GM19351 (cell line): Measurements from ENCODE around the gene MED8.
"Not testable (repeated sequence)": the region's sequence is repeated elsewhere in the genome, so short reads cannot be mapped to it uniquely, and the experiment has no call there.

Experiments
- ATAC-seq: cut with Tn5 transposase; IDR thresholded peaks from one replicate; pipeline ENCODE4 v1.9.1; 2021; ENCODE audit warnings: mild to moderate bottlenecking, moderate library complexity; ENCODE audit not compliant: unreplicated experiment

MED8 gene

DNA sequence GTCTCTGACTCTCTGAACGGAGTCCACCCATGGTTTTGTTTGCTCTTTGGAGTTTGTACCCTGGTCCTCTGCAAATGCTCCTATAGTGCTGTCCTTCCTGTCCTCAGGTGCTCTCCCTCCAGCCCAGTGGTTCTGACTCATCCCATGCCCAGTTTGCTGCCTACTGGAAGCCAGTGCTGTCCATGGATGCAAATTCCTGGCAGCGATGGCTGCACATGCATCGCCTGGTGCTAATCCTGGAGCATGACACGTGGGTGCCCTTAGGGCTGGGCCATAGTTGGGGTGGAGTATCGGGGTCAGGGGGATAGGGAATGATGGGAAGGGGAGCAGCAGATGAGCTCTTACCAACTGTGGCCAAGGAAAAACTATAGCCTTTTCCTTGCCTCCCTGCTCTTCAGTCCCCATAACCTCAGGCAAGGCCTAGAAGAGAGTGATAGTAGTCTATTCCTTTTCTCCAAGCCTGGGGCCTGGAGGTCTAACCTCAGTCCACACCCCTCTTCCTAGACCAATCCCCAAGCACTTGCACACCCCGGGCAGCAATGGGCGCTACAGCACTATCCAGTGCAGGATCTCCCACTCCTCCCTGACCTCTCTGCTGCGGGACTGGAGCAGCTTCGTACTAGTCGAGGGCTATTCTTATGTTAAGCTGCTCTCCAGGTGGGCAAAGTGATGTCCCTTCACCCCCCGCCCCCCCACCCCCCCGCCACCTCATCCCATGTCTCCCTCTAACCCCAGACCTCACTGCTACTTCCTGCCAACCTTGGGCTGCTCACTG is 32.6 kb upstream of the MED8 start:
- no peak for ATAC-seq

GRCh38 chr1:43421396-43421795 is 31.8 kb upstream of the MED8 start:
- ATAC-seq, result no peak

GRCh38 chr1:43420874-43421273 is 31.3 kb upstream of the MED8 start:
- no peak for ATAC-seq

GRCh38 chr1:43419627-43420425 is 30.2 kb upstream of the MED8 start:
- ATAC-seq, result no peak

GRCh38 chr1:43418858-43419257 is 29.3 kb upstream of the MED8 start:
- ATAC-seq, result no peak

DNA sequence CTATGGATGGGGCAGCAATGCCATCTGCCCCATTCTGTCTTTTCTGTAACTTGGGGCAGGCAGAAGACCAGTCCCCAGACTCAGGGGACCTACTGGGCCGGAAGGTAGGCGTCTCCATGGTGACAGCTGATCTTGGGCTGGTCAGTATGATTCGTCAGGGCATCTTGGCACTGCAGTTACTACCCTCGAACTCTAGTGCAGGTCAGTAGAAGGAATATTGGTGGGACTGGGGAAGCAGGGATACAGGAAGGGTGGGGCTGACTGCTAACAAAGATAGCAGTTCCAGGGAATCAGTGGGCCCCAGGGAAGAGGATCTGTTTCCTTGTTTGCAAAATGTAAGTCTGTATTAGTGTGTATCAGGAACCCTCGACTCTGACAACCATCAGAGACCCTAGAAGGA is 26.3 kb upstream of the MED8 start:
- no peak for ATAC-seq

- no peak for ATAC-seq
Measured at GRCh38 chr1:43414634-43415223, 25.1 kb upstream of the MED8 start.

DNA sequence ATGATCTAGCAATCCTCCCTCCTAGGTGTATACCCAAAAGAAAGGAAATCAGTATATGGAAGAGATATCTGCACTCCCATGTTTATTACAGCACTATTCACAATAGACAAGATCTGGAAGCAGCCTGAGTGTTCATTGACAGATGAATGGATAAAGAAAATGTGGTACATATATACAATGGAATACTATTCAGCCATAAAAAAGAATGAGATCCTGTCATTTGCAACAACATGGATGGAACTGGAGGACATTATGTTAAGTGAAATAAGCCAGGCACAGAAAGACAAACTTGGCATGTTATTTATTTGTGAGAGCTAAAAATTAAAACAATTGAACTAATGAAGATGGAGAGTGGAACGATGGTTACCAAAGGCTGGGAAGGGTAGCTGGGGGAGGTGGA is 23.8 kb upstream of the MED8 start:
- ATAC-seq, result not testable (repeated sequence)

DNA sequence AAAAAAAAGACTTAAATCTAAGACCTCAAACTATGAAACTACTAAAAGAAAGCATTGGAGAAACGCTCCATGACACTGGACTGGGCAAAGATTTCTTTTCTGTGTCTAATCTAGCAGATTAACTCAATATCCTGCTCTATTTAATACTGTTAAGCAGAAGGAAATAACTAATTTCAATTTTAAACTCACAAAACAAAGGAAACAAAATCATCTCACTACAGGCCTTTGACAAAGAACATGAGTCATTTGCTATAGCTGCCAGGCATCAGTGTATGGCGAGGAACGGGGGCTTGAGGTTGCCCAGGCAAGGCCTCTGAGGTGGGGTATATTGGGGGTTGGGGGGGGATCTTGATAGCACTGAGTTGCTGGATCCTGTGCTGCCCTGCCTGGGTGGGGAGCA is 21.0 kb upstream of the MED8 start:
- ATAC-seq, result no peak

GRCh38 chr1:43405876-43406234 is 16.3 kb upstream of the MED8 start:
- no peak for ATAC-seq

DNA sequence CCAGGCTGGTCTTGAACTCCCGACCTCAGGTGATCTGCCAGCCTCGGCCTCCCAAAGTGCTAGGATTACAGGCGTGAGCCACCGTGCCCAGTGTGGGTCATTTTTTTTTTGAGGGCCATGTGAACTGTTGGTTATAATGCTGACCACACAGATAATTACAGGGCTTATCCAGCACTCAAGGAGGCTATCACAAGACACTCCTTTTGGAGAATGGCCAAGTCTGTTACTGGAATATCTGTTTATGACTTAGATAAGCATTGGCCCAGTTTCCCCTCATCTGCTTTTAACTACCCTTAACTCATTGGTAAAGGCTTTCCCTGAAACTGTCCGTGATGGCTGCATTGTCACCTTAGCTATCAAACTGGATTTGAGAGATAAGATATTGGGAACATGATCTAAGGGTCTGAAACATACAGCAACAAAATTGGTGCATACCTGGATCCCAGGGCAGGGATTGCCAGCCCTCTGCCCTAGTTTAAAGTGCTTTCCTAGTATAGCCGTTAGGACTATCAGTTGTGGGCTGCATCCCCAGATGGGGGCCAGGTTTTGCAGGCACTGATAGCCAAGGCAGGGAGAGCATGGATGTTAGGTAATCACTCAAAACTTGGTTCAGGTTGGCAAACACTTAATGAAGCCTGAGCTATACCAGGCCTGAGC is 15.7 kb upstream of the MED8 start:
- ATAC-seq, result no peak

DNA sequence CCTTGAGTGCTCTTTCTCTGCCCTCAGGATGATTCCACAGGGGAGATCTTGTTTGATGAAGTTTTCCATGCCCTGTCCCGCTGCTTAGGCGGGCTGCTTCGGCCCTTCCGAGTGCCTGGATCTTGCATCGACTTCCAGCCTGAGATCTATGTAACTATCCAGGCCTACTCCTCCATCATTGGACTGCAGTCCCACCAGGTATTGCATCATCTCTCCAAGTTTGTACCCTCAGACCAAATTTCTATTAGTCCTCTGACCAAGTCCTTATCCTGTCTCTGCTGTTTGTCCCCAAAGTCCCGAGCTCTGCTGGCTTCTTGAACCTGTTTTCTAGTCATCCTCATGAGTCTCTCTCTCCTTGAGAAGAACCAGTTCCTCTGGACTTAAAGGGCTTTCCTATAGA is 14.8 kb upstream of the MED8 start:
- ATAC-seq, result no peak

GRCh38 chr1:43402089-43402865 is 12.7 kb upstream of the MED8 start:
- no peak for ATAC-seq

GRCh38 chr1:43400441-43400840 is 10.8 kb upstream of the MED8 start:
- not testable (repeated sequence) for ATAC-seq

DNA sequence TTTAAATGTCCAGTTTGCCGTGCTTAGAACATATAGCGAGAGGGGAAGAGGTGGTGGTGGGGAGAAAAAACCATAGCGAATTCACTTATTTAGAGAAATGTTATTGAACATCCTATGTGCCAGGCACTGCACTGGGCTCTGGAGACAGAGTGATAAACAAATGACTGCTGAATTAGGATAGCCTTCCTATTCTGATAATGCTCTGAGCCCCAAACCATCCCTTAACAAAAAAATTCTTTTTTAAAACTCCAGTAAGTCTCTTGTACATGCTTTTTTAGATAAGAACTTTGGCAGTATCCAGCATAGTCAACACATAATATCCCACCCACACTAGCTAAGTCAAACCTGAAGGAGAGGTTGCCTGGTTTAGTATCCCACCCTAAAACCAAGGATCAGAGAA is 8.6 kb upstream of the MED8 start:
- ATAC-seq, result no peak

- ATAC-seq, result no peak
Measured at GRCh38 chr1:43396059-43396458, 6.5 kb upstream of the MED8 start.

DNA sequence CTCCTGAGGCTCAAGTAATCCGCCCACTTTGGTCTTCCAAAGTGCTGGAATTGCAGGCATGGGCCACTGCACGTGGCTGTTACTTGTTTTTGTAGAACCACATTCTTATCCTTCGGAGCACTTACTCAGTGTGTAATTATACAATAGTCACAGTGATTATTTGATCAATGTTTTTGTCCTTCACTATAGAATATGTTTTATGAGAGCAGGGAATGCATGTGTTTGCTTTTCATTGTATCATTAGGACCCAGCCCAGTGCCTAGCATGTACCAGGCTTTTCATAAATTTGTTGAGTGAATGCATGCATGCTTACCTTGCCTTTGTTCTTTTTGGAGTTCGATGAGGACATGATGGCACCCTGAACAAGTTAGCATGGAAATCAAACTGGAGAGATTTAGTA is 5.9 kb upstream of the MED8 start:
- no peak for ATAC-seq

DNA sequence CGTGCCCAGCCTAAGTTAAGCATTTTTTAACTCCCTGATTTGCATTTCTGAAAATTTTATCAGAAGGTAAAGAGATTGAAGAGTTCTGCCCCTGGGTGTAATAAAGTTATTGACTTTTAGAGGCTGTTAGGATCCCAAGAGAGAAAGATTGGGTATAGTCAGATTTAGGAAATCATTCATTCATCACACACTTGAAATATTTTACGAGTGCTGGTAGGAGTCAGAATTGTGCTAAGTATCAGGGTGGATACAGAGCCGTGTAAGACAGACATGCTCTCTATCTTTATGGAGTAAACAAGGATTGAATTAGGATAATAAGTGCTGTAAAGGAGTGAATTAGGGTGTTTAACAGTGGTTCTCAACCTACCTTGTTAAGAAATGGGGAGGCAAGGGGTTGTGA is 3.1 kb upstream of the MED8 start:
- no peak for ATAC-seq

GRCh38 chr1:43388613-43389012 is 987 bp downstream of the MED8 start:
- ATAC-seq, result no peak

- no peak for ATAC-seq
Measured at GRCh38 chr1:43387976-43388599, 1.5 kb downstream of the MED8 start.
